GM04503 (cell line): ENCODE data around the gene ASCC1.

Experiments
- DNase-seq: peaks from one replicate; pipeline ENCODE4 v3.0.0-alpha.2; 2012; ENCODE audit warnings: low read depth

ASCC1 gene

GRCh38 chr10:72081772-72082590 is 134.1 kb downstream of the ASCC1 start:
- no peak for DNase-seq

GRCh38 chr10:72081210-72081609 is 134.9 kb downstream of the ASCC1 start:
- no peak for DNase-seq

- DNase-seq, result no peak
Observed at GRCh38 chr10:72080042-72080975, 135.8 kb downstream of the ASCC1 start.

- no peak for DNase-seq
Observed at GRCh38 chr10:72079356-72079755, 136.7 kb downstream of the ASCC1 start.

GRCh38 chr10:72077275-72077990 is 138.6 kb downstream of the ASCC1 start:
- no peak for DNase-seq

- no peak for DNase-seq
Observed at GRCh38 chr10:72076756-72077155, 139.3 kb downstream of the ASCC1 start.

GRCh38 chr10:72075376-72076115 is 140.5 kb downstream of the ASCC1 start:
- no peak for DNase-seq

GRCh38 chr10:72074574-72075375 is 141.3 kb downstream of the ASCC1 start:
- no peak for DNase-seq

- DNase-seq, result no peak
Observed at GRCh38 chr10:72073708-72074573, 142.1 kb downstream of the ASCC1 start.

- DNase-seq, result no peak
Observed at GRCh38 chr10:72072639-72073038, 143.4 kb downstream of the ASCC1 start.

- no peak for DNase-seq
Observed at GRCh38 chr10:72072046-72072445, 144.0 kb downstream of the ASCC1 start.

GRCh38 chr10:72069751-72070526 is 146.1 kb downstream of the ASCC1 start:
- no peak for DNase-seq

- DNase-seq, result no peak
Observed at GRCh38 chr10:72068901-72069446, 147.1 kb downstream of the ASCC1 start.

GRCh38 chr10:72068126-72068765 is 147.8 kb downstream of the ASCC1 start:
- DNase-seq, result no peak

GRCh38 chr10:72067463-72068125 is 148.5 kb downstream of the ASCC1 start:
- DNase-seq, result no peak

GRCh38 chr10:72066318-72067284 is 149.5 kb downstream of the ASCC1 start:
- no peak for DNase-seq
